Activated T-helper 1 cell treated with anti-CD3 and anti-CD28 coated beads, Interleukin-12 subunit alpha, Interleukin-12 subunit beta, Interleukin-2, Interleukin-4 antibody, amounts not matched to agents 30 ng/mL and 10 ng/mL and 1 ng/mL, durations not matched to agents 14 hours and 24 hours and 36 hours (primary cell): Measurements from ENCODE around the gene TMEM127. TPM values are rescaled to one million over a fixed set of nuclear protein-coding genes. Genes with fewer than 3 reads are reported as not detected.
A peak's percentile ranks its signal among the peaks of the same experiment; 100 is the strongest.
"Not testable (repeated sequence)": the region's sequence is repeated elsewhere in the genome, so short reads cannot be mapped to it uniquely, and the experiment has no call there.

Source experiments
- DNase-seq: peaks from one replicate; pipeline ENCODE4 v3.0.0; 2021; ENCODE audit warnings: low spot score
- H3K27ac Mint-ChIP-seq: one replicate; pipeline ENCODE4 v1.8.0; 2021; ENCODE audit warnings: mild to moderate bottlenecking, mixed read lengths
- H3K27me3 Mint-ChIP-seq: one replicate; pipeline ENCODE4 v1.8.0; 2022; ENCODE audit warnings: mild to moderate bottlenecking, moderate library complexity, mixed read lengths; ENCODE audit not compliant: insufficient read depth
- H3K36me3 Mint-ChIP-seq: one replicate; pipeline ENCODE4 v1.8.0; 2021; ENCODE audit warnings: low read depth, mixed read lengths
- H3K4me1 Mint-ChIP-seq: one replicate; pipeline ENCODE4 v1.8.0; 2021; ENCODE audit warnings: low read depth, mixed read lengths
- H3K4me3 Mint-ChIP-seq: one replicate; pipeline ENCODE4 v1.8.0; 2021; ENCODE audit warnings: mild to moderate bottlenecking, moderate library complexity, mixed read lengths
- H3K9me3 Mint-ChIP-seq: one replicate; pipeline ENCODE4 v1.8.0; 2021; ENCODE audit warnings: mixed read lengths
- intact Hi-C: fragments of 100-400 bp; cut with micrococcal nuclease; formaldehyde crosslinking; loops from one replicate; pipeline ENCODE4 v1.15.1; 2024
- total RNA-seq: library from RNA; stranded (reverse); gene quantifications from 2 replicates; pipeline ENCODE4 v1.2.3, GENCODE V29; 2022

The TMEM127 gene
- 29.7 and 30.1 TPM in 2 replicates for total RNA-seq

DNA sequence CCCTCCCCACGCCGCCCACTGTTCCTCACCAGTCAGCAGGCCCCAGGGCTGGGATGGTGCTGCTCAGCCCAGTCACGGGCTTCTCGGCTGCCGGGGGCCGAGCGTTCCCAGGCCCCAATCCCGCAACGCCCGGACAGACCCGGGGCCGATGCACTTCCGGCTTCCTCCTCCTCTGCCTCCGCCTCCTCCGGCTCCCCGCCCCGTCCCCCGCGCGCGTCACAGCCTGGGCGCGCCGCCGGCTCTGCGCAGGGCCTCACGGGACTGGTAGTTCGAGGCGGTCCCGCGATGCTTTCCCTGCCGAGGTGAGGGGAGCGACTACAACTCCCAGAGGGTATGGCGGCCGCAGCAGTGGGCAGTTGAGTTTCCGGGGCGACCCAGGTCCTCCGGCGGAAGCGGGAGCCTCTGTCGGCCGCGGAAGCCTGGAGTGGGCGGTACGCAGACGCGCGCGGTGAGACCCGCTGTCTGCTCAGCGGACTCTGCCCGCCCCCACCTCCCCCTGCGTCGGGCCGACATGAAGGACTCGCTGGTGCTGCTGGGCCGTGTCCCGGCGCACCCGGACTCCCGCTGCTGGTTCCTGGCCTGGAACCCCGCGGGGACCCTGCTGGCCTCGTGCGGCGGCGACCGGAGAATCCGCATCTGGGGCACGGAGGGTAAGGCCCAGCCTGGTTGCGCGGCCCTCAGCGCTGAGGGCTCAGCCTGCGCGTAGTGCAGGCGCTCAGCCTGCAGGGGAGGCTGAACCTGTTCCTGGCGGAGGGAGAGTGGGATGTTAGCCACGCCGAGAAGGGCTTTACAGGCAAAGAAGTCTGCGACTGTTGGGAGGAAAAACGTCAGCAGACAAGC, at the start of gene TMEM127, which contains the start of gene CIAO1:
Gene TMEM127, minus strand, starts transcription at position 158 of the 840 bp plus-strand sequence. CDS start 616 bp downstream, outside the sequence.
Gene CIAO1, plus strand, starts transcription at position 386 of the 840 bp plus-strand sequence. Its CDS starts 126 bp downstream, at position 512.
- DNase-seq: peak; percentile 99
- intact Hi-C loops: loop anchor here (1.0 to 5.0 kb wide), 14 partner anchors 24 to 494 kb away; partner anchors contain the start of genes ADRA2B, ANKRD36C, CNNM4 and DUSP2
- Mint-ChIP-seq H3K27ac (peak within 1 kb of the TSS; percentile 94), H3K4me1 (peaks cover 33% of the 10 kb centered on the region), H3K4me3 (peak within 1 kb of the TSS; percentile 96), H3K36me3 (peaks cover 34% of the 10 kb centered on the region), H3K27me3 (no peaks in the 10 kb centered on the region), H3K9me3 (no peaks in the 10 kb centered on the region)

DNA sequence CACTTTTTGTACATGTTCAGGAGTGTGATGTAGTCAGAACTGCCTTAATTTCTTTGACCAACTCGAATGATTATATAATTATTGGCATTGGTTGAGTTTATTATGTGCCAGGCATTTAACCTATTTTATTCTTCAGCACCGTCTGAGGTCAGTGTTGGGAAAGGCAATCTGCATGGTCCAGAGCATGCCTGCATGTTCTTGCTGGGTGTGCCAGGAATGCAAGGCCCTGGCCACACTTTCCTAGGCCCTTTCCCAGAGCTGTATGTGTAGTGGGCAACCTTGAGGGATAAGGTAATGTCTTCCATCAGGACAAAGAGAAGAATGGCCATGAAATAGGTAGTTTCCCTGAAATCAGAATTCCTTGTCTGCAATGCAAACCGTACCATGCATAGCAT, 49.2 kb upstream of the TMEM127 start:
- H3K27ac Mint-ChIP-seq: peak overlapping the region; percentile 92
- H3K36me3 Mint-ChIP-seq: peaks cover 33% of the 10 kb centered on the region
- H3K4me1 Mint-ChIP-seq: peaks cover 57% of the 10 kb centered on the region
- H3K27me3 Mint-ChIP-seq: no peaks in the 10 kb centered on the region
- intact Hi-C loops: loop anchor here (1.0 kb wide), 1 partner anchor 9 kb away; no protein-coding TSS in a partner anchor
- no peak for DNase-seq
- no peaks in the 10 kb centered on the region for H3K9me3 Mint-ChIP-seq
- peak overlapping the region; percentile 74 for H3K4me3 Mint-ChIP-seq

DNA sequence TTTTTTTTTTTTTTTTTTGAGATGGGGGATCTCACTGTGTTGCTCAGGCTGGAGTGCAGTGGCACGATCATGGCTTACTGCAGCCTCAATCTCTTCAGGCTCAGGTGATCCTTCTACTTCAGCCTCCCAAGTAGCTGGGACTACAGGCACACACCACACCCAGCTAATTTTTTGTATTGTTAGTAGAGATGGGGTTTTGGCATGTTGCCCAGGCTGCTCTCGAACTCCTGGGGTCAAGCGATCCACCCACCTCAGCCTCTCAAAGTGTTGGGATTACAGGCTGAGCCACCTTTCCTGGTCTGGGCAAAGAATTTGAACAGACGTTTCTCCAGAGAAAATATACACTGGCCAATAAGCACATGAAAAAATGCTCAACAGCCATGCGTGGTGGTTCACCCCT, 42.5 kb upstream of the TMEM127 start:
- Mint-ChIP-seq H3K36me3 (peaks cover 35% of the 10 kb centered on the region), H3K27ac (no peak overlapping the region), H3K9me3 (no peaks in the 10 kb centered on the region), H3K27me3 (no peaks in the 10 kb centered on the region), H3K4me1 (peaks cover 39% of the 10 kb centered on the region), H3K4me3 (no peak overlapping the region)
- DNase-seq: no peak
- intact Hi-C loops: loop anchor here (5.0 kb wide), 2 partner anchors 151 to 549 kb away; partner anchors contain the start of gene ANKRD39

DNA sequence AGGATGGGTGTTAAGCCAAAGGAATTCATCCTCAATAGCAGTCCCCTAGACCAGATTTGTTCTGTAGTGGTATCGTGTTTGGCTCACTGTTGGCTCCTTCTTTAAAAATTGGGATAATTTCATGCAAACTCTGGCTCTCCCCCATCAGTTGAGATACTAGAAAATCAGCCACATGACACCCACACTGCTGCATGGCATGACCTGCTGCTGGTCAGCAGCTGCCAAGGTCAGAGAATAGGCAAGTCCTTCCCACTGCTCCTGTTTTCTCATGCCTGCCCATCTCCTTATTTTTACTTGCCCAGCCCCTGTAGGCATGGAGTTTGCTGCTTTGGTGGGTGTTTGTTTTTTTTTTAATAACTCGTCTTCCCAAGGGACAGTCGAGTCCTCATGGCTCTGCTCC, 40.6 kb upstream of the TMEM127 start:
- H3K36me3 Mint-ChIP-seq: peaks cover 42% of the 10 kb centered on the region
- intact Hi-C loops: loop anchor here (5.0 kb wide), 2 partner anchors 149 to 551 kb away; partner anchors contain the start of gene ANKRD39
- peaks cover 39% of the 10 kb centered on the region for H3K4me1 Mint-ChIP-seq
- no peaks in the 10 kb centered on the region for H3K27me3 Mint-ChIP-seq
- peak overlapping the region; percentile 96 for H3K27ac Mint-ChIP-seq
- DNase-seq: no peak
- peak overlapping the region; percentile 99 for H3K4me3 Mint-ChIP-seq
- H3K9me3 Mint-ChIP-seq: no peaks in the 10 kb centered on the region

GRCh38 chr2:96305979-96306308, 40.1 kb upstream of the TMEM127 start:
- DNase-seq: no peak
- Mint-ChIP-seq H3K4me1 (peaks cover 43% of the 10 kb centered on the region), H3K27ac (peak overlapping the region; percentile 96), H3K36me3 (peaks cover 45% of the 10 kb centered on the region), H3K4me3 (peak overlapping the region; percentile 99), H3K9me3 (no peaks in the 10 kb centered on the region), H3K27me3 (no peaks in the 10 kb centered on the region)
- intact Hi-C loops: loop anchor here (1.0 to 5.0 kb wide), 11 partner anchors 15 to 551 kb away; partner anchors contain the start of genes ANKRD39, CIAO1 and LMAN2L

GRCh38 chr2:96305091-96305978, 39.5 kb upstream of the TMEM127 start, which contains the start of gene SNRNP200:
Gene SNRNP200 (minus strand): TSS chr2:96305546. CDS start chr2:96305437, 109 bp downstream.
- no peaks in the 10 kb centered on the region for H3K9me3 Mint-ChIP-seq

DNA sequence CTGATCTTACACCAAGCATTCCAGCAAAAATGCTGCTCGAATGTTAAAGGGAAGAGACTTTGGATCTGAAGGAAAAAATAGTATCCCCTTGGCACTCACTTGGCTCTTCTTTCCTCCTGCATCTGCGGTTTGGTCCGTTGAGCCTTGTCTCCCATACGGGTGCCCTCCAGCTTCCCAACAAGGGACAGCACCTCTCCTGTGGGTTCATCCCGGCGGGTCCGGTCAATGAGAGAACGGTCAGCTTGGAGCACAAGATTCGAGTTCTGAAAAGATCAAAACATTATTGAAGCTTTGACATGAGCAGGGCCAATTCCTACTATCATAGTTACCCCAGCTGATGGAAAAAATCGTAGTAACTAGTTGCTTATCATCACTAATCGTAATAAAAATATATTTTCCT, 38.8 kb upstream of the TMEM127 start:
- Mint-ChIP-seq H3K9me3 (no peaks in the 10 kb centered on the region), H3K4me3 (peak overlapping the region; percentile 99), H3K27me3 (no peaks in the 10 kb centered on the region), H3K36me3 (peaks cover 44% of the 10 kb centered on the region), H3K27ac (peak overlapping the region; percentile 96), H3K4me1 (peaks cover 45% of the 10 kb centered on the region)
- intact Hi-C loops: loop anchor here (1.0 to 5.0 kb wide), 11 partner anchors 17 to 553 kb away; partner anchors contain the start of genes ANKRD39, CIAO1 and LMAN2L
- DNase-seq: no peak

More at GRCh38 chr2:96305091-96305978, 39.5 kb upstream of the TMEM127 start, which contains the start of gene SNRNP200:
- DNase-seq: peak; percentile 87
- peaks cover 47% of the 10 kb centered on the region for H3K36me3 Mint-ChIP-seq
- peaks cover 45% of the 10 kb centered on the region for H3K4me1 Mint-ChIP-seq
- peak within 1 kb of the TSS; percentile 99 for H3K4me3 Mint-ChIP-seq
- no peaks in the 10 kb centered on the region for H3K27me3 Mint-ChIP-seq
- peak within 1 kb of the TSS; percentile 96 for H3K27ac Mint-ChIP-seq
- intact Hi-C loops: loop anchor here (1.0 to 5.0 kb wide), 11 partner anchors 16 to 552 kb away; partner anchors contain the start of genes ANKRD39, CIAO1 and LMAN2L

DNA sequence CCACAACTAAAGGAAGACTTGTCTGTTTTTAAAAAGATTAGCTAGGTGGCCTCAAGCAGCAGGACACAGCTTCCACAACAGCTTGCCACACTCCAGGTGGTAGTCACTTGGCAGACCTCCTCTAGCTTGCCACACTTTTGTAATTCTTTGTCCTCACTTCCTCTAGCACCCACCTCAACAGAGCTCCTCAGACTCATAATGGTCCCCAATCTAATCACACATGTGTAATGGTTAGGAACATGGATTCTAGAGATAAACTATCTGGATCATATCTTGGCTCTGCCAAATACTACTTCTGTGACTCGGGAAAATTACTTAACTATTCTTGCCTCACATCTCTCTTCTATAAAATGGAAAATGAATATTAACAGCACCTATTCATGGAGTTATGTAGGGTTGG, 36.1 kb upstream of the TMEM127 start:
- no peaks in the 10 kb centered on the region for H3K9me3 Mint-ChIP-seq
- peaks cover 53% of the 10 kb centered on the region for H3K4me1 Mint-ChIP-seq
- no peak overlapping the region for H3K4me3 Mint-ChIP-seq
- no peak overlapping the region for H3K27ac Mint-ChIP-seq
- peaks cover 64% of the 10 kb centered on the region for H3K36me3 Mint-ChIP-seq
- no peak for DNase-seq
- intact Hi-C loops: no loop called here
- H3K27me3 Mint-ChIP-seq: no peaks in the 10 kb centered on the region

- peaks cover 20% of the 10 kb centered on the region for H3K4me1 Mint-ChIP-seq
- no peak for DNase-seq
- H3K9me3 Mint-ChIP-seq: no peaks in the 10 kb centered on the region
- H3K27me3 Mint-ChIP-seq: no peaks in the 10 kb centered on the region
- intact Hi-C loops: no loop called here
- H3K36me3 Mint-ChIP-seq: peaks cover 68% of the 10 kb centered on the region
- no peak overlapping the region for H3K4me3 Mint-ChIP-seq
- no peak overlapping the region for H3K27ac Mint-ChIP-seq
Observed at GRCh38 chr2:96296925-96297324, 31.1 kb upstream of the TMEM127 start.

GRCh38 chr2:96294271-96294670, 28.5 kb upstream of the TMEM127 start:
- H3K27me3 Mint-ChIP-seq, DNase-seq, intact Hi-C loops, H3K4me1 Mint-ChIP-seq, H3K9me3 Mint-ChIP-seq, H3K27ac Mint-ChIP-seq, H3K4me3 Mint-ChIP-seq: not testable (repeated sequence)
- H3K36me3 Mint-ChIP-seq: peaks cover 80% of the 10 kb centered on the region

- no peak for DNase-seq
- H3K4me1 Mint-ChIP-seq: peaks cover 7% of the 10 kb centered on the region
- no peak overlapping the region for H3K27ac Mint-ChIP-seq
- H3K4me3 Mint-ChIP-seq: no peak overlapping the region
- H3K9me3 Mint-ChIP-seq: no peaks in the 10 kb centered on the region
- H3K27me3 Mint-ChIP-seq: no peaks in the 10 kb centered on the region
- peaks cover 82% of the 10 kb centered on the region for H3K36me3 Mint-ChIP-seq
- intact Hi-C loops: no loop called here
Observed at GRCh38 chr2:96291751-96292150, 26.0 kb upstream of the TMEM127 start.

DNA sequence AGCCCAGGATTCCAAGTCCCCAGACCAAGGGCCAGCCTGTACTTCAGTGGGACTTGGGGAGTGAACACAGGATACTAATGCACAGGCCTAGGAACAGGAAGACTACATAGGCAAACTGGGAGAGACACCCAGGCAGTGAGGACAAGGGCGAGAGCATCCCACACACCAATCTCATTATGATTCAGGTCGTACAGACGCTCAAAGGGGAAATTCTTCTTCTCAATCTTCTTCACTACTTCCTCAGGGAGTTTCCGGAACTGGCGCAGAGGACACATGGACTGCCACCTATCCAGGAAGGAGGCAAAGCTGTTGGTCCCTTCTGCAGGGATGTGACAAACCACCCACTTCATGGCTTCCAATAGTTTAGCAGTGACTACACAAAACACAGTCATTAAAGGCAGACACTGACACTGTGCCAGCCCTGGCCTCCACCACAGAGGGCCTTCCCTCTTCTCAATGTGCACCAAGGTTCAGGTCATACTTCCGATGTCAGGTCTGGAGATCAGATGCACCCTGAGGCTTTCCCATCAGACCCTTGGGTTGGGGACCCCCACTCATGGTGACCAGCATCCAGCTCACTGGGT, 21.6 kb upstream of the TMEM127 start:
- intact Hi-C loops: no loop called here
- DNase-seq: no peak
- H3K4me3 Mint-ChIP-seq: no peak overlapping the region
- peaks cover 7% of the 10 kb centered on the region for H3K4me1 Mint-ChIP-seq
- H3K36me3 Mint-ChIP-seq: peaks cover 75% of the 10 kb centered on the region
- no peaks in the 10 kb centered on the region for H3K9me3 Mint-ChIP-seq
- H3K27me3 Mint-ChIP-seq: no peaks in the 10 kb centered on the region
- H3K27ac Mint-ChIP-seq: peak overlapping the region; percentile 19
